Chondrocyte (in vitro differentiated cells): ENCODE data around the gene LCN12. TPM values are rescaled to one million over a fixed set of nuclear protein-coding genes. Genes with fewer than 3 reads are reported as not detected.

Source experiments
- DNase-seq: peaks from one replicate; pipeline ENCODE4 v3.0.0; 2021; ENCODE audit warnings: mixed read lengths, low spot score
- H3K27ac Mint-ChIP-seq: one replicate; pipeline ENCODE4 v1.8.0; 2021; ENCODE audit warnings: mild to moderate bottlenecking, moderate library complexity, mixed read lengths; ENCODE audit not compliant: unreplicated experiment
- H3K27me3 Mint-ChIP-seq: 2 replicates; pipeline ENCODE4 v1.8.0; 2021; ENCODE audit warnings: low read depth, mixed read lengths
- H3K36me3 Mint-ChIP-seq: 2 replicates; pipeline ENCODE4 v1.8.0; 2021; ENCODE audit warnings: low read depth, mixed read lengths
- H3K4me1 Mint-ChIP-seq: 2 replicates; pipeline ENCODE4 v1.8.0; 2021; ENCODE audit warnings: low read depth, mild to moderate bottlenecking, mixed read lengths
- H3K4me3 Mint-ChIP-seq: one replicate; pipeline ENCODE4 v1.8.0; 2021; ENCODE audit warnings: mild to moderate bottlenecking, moderate library complexity, mixed read lengths; ENCODE audit not compliant: unreplicated experiment
- H3K9me3 Mint-ChIP-seq: 2 replicates; pipeline ENCODE4 v1.8.0; 2021; ENCODE audit warnings: low read depth, mixed read lengths
- CTCF ChIP-seq: fragments of 200-600 bp; sonication (generic); IDR thresholded peaks from 2 replicates; pipeline ENCODE4 v1.5.0; 2021; ENCODE audit warnings: antibody characterized with exemption, mild to moderate bottlenecking, moderate library complexity
- total RNA-seq: library from RNA; stranded (reverse); gene quantifications from 3 replicates; pipeline ENCODE4 v1.2.1, GENCODE V29; 2021

Gene LCN12
- total RNA-seq, 1 donor from 2014 or later, result 0.60 TPM

GRCh38 chr9:136980669-136981478 is 28.8 kb downstream of the LCN12 start:
- Mint-ChIP-seq H3K27ac (no peak overlapping the region), H3K4me3 (no peak overlapping the region), H3K9me3 (no peaks in the 10 kb centered on the region), H3K4me1 (peaks cover 8% of the 10 kb centered on the region), H3K36me3 (no peaks in the 10 kb centered on the region), H3K27me3 (no peaks in the 10 kb centered on the region)
- DNase-seq, result no peak
- no peak for TF ChIP-seq CTCF

- DNase-seq, result no peak
- Mint-ChIP-seq H3K4me1 (peaks cover 4% of the 10 kb centered on the region), H3K36me3 (no peaks in the 10 kb centered on the region)
Measured at GRCh38 chr9:136981588-136982231, 29.6 kb downstream of the LCN12 start.

GRCh38 chr9:136982232-136983051 is 30.4 kb downstream of the LCN12 start, which contains the start of gene LCNL1:
LCNL1 (plus strand) TSS chr9:136982993; CDS start chr9:136983587, 594 bp downstream.
- no peaks in the 10 kb centered on the region for H3K36me3 Mint-ChIP-seq
- H3K27me3 Mint-ChIP-seq, result no peaks in the 10 kb centered on the region
- H3K27ac Mint-ChIP-seq, result no peak within 1 kb of the TSS
- no peak for TF ChIP-seq CTCF
- H3K4me3 Mint-ChIP-seq, result no peak within 1 kb of the TSS
- H3K9me3 Mint-ChIP-seq, result no peaks in the 10 kb centered on the region
- H3K4me1 Mint-ChIP-seq, result peaks cover 3% of the 10 kb centered on the region
- no peak for DNase-seq

More at GRCh38 chr9:136981588-136982231, 29.6 kb downstream of the LCN12 start:
- H3K9me3 Mint-ChIP-seq, result no peaks in the 10 kb centered on the region
- no peak overlapping the region for H3K27ac Mint-ChIP-seq
- no peak overlapping the region for H3K4me3 Mint-ChIP-seq
- H3K27me3 Mint-ChIP-seq, result no peaks in the 10 kb centered on the region
- TF ChIP-seq CTCF, result no peak

- no peak for DNase-seq
Measured at GRCh38 chr9:136983167-136983566, 31.1 kb downstream of the LCN12 start.

More at GRCh38 chr9:136983167-136983566, 31.1 kb downstream of the LCN12 start:
- no peaks in the 10 kb centered on the region for H3K4me1 Mint-ChIP-seq
- H3K4me3 Mint-ChIP-seq, result no peak overlapping the region
- H3K27me3 Mint-ChIP-seq, result no peaks in the 10 kb centered on the region
- H3K9me3 Mint-ChIP-seq, result no peaks in the 10 kb centered on the region
- no peaks in the 10 kb centered on the region for H3K36me3 Mint-ChIP-seq
- TF ChIP-seq CTCF, result no peak
- H3K27ac Mint-ChIP-seq, result no peak overlapping the region
